ENCODE results near the gene MTOR.

- TF ChIP-seq POLR2AphosphoS5 (IDR thresholded peaks at IDR 0.05; ENCODE audit: low read depth, low read length) = no peak
- TF ChIP-seq TAF1 (IDR thresholded peaks at IDR 0.05; ENCODE audit: low read depth, low read length) = no peak
These were observed 14.2 kb downstream of the MTOR start for GRCh38 chr1:11248169-11248568.
